Measurements from ENCODE around the gene AGPS. TPM values are rescaled to one million over a fixed set of nuclear protein-coding genes. Genes with fewer than 3 reads are reported as not detected.

The AGPS gene
- total and polyA plus RNA-seq, 4 donors: 6.3 to 46.9 (median 18.3) TPM

GRCh38 chr2:177344316-177344715 is 48.3 kb upstream of the AGPS start:
- no peaks in the 10 kb centered on the region for H3K27me3 ChIP-seq (ENCODE audit: control insufficient read depth in 4 of 4, insufficient read depth in 4 of 4, low read length in 3 of 4)
- no peak overlapping the region for H3K4me3 ChIP-seq (ENCODE audit: low read depth in 1 of 3, low read length in 3 of 3)
- no peak overlapping the region for H3K27ac ChIP-seq (ENCODE audit: low read depth in 1 of 2, low read length in 2 of 2)
- peaks cover 0 to 4% (median 0%) of the 10 kb centered on the region in 4 donors for H3K4me1 ChIP-seq (ENCODE audit: control insufficient read depth in 4 of 4, insufficient read depth in 4 of 4, low read length in 3 of 4)
- DNase-seq (ENCODE audit: low spot score): no peak
- H3K36me3 ChIP-seq (ENCODE audit: control insufficient read depth in 4 of 4, insufficient read depth in 3 of 4, low read depth in 1 of 4, low read length in 3 of 4): no peaks in the 10 kb centered on the region
- TF ChIP-seq FOXA2 (IDR thresholded peaks at IDR 0.05): no peak
- TF ChIP-seq, protein P1, sequence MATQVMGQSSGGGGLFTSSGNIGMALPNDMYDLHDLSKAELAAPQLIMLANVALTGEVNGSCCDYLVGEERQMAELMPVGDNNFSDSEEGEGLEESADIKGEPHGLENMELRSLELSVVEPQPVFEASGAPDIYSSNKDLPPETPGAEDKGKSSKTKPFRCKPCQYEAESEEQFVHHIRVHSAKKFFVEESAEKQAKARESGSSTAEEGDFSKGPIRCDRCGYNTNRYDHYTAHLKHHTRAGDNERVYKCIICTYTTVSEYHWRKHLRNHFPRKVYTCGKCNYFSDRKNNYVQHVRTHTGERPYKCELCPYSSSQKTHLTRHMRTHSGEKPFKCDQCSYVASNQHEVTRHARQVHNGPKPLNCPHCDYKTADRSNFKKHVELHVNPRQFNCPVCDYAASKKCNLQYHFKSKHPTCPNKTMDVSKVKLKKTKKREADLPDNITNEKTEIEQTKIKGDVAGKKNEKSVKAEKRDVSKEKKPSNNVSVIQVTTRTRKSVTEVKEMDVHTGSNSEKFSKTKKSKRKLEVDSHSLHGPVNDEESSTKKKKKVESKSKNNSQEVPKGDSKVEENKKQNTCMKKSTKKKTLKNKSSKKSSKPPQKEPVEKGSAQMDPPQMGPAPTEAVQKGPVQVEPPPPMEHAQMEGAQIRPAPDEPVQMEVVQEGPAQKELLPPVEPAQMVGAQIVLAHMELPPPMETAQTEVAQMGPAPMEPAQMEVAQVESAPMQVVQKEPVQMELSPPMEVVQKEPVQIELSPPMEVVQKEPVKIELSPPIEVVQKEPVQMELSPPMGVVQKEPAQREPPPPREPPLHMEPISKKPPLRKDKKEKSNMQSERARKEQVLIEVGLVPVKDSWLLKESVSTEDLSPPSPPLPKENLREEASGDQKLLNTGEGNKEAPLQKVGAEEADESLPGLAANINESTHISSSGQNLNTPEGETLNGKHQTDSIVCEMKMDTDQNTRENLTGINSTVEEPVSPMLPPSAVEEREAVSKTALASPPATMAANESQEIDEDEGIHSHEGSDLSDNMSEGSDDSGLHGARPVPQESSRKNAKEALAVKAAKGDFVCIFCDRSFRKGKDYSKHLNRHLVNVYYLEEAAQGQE (IDR thresholded peaks at IDR 0.05): no peak
- TF ChIP-seq HNF4G (IDR thresholded peaks at IDR 0.05): no peak
- no peak for TF ChIP-seq TAF1 (conservative IDR thresholded peaks at IDR 0.05)
- no peak for TF ChIP-seq ZBTB33 (IDR thresholded peaks at IDR 0.05)
- TF ChIP-seq MAX (IDR thresholded peaks at IDR 0.05): no peak
- no peak for TF ChIP-seq RXRA (IDR thresholded peaks at IDR 0.05)
- TF ChIP-seq YY1 (IDR thresholded peaks at IDR 0.05): no peak
- TF ChIP-seq SP1 (IDR thresholded peaks at IDR 0.05): no peak
- TF ChIP-seq JUND (IDR thresholded peaks at IDR 0.05): no peak
- TF ChIP-seq EGR1 (IDR thresholded peaks at IDR 0.05; ENCODE audit: low read depth in 2 of 2): no peak
- no peak for TF ChIP-seq CTCF (IDR thresholded peaks at IDR 0.05; ENCODE audit: low read depth, low read length, missing input control)
- no peak for TF ChIP-seq RAD21 (IDR thresholded peaks at IDR 0.05)
- no peak for TF ChIP-seq HNF4A (conservative IDR thresholded peaks at IDR 0.05)
- no peak for TF ChIP-seq GABPA (IDR thresholded peaks at IDR 0.05 in 1 of 2, conservative IDR thresholded peaks at IDR 0.05 in 1 of 2)
- no peaks in the 10 kb centered on the region for H3K9me3 ChIP-seq (ENCODE audit: control insufficient read depth in 4 of 4, low read length in 3 of 4)
- no peak overlapping the region for H3K9ac ChIP-seq (ENCODE audit: low read depth in 1 of 2, low read length in 2 of 2)
- WGBS: 100% methylated on average over 1 of the region's 1 CpG

DNA sequence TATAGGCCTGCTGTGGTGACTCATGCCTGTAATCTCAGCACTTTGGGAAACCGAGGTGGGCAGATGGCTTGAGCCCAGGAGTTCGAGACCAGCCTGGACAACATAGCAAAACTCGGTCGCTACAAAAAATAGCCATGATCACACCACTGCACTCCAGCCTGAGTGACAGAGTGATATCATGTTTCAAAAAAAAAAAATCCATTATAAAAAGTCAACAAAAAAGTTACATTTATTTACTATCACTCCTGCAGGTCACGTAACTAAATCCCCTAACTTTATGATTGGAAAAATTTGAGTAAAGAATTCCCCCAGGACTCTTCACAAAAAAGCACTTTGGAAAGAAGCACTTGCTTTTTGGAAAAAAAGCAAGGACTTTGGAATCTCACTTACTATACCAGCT is 46.4 kb upstream of the AGPS start:
- no peak for DNase-seq (ENCODE audit: low spot score)
- peaks cover 0 to 4% (median 0%) of the 10 kb centered on the region in 4 donors for H3K4me1 ChIP-seq (ENCODE audit: control insufficient read depth in 4 of 4, insufficient read depth in 4 of 4, low read length in 3 of 4)
- no peak overlapping the region for H3K4me3 ChIP-seq (ENCODE audit: low read depth in 1 of 3, low read length in 3 of 3)
- peak; percentile 25 to 41 for TF ChIP-seq HNF4A (conservative IDR thresholded peaks at IDR 0.05)
- TF ChIP-seq FOXA2 (IDR thresholded peaks at IDR 0.05): no peak
- TF ChIP-seq SP1 (IDR thresholded peaks at IDR 0.05): no peak
- no peaks in the 10 kb centered on the region for H3K36me3 ChIP-seq (ENCODE audit: control insufficient read depth in 4 of 4, insufficient read depth in 3 of 4, low read depth in 1 of 4, low read length in 3 of 4)
- H3K9ac ChIP-seq (ENCODE audit: low read depth in 1 of 2, low read length in 2 of 2): no peak overlapping the region
- 90% methylated on average over 5 of the region's 5 CpGs for WGBS
- no peaks in the 10 kb centered on the region for H3K27me3 ChIP-seq (ENCODE audit: control insufficient read depth in 4 of 4, insufficient read depth in 4 of 4, low read length in 3 of 4)
- H3K9me3 ChIP-seq (ENCODE audit: control insufficient read depth in 4 of 4, low read length in 3 of 4): no peaks in the 10 kb centered on the region
- H3K27ac ChIP-seq (ENCODE audit: low read depth in 1 of 2, low read length in 2 of 2): no peak overlapping the region
